GM21381 (cell line): Measurements from ENCODE around the gene MVB12B.

ENCODE experiments used
- ATAC-seq: cut with Tn5 transposase; IDR thresholded peaks from one replicate; pipeline ENCODE4 v1.9.1; 2021; ENCODE audit warnings: mild to moderate bottlenecking, moderate library complexity; ENCODE audit not compliant: unreplicated experiment

MVB12B gene

DNA sequence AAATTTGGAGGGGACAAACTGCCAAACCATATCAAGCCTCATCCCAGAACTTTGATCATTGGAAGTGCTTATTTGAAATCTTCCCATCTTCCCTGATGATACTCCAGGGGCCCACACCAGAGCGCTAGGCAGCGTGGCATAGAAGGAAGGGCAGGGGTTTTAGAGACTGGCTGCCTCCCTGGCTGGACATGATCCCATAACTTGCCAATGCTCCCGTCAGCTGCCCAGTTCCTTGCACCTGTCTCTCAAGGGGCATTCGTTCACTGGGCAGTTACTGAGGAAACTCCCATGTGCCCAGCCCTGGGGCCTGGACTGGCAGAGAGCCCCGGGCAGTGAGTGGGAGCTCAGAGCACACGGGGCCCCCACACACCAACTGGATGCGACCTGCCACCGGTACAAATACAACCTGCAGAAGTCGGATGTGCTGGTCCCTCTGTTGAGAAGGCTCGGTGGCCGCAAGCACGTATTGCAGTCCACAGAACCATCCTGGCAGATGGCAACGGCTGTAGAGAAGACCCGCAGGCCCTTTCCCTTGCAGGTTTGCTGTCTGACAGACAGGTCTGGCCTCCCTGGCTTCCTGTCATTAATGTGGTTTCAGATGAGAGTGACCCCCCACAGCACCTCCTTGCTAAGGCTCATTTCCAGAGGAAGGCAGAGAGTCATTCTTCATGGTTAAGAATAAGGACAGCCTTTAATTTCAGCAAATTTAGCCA is 122.4 kb downstream of the MVB12B start:
- no peak for ATAC-seq

GRCh38 chr9:126449725-126450667 is 123.4 kb downstream of the MVB12B start:
- ATAC-seq, result no peak

GRCh38 chr9:126450668-126451205 is 124.1 kb downstream of the MVB12B start:
- ATAC-seq, result no peak

DNA sequence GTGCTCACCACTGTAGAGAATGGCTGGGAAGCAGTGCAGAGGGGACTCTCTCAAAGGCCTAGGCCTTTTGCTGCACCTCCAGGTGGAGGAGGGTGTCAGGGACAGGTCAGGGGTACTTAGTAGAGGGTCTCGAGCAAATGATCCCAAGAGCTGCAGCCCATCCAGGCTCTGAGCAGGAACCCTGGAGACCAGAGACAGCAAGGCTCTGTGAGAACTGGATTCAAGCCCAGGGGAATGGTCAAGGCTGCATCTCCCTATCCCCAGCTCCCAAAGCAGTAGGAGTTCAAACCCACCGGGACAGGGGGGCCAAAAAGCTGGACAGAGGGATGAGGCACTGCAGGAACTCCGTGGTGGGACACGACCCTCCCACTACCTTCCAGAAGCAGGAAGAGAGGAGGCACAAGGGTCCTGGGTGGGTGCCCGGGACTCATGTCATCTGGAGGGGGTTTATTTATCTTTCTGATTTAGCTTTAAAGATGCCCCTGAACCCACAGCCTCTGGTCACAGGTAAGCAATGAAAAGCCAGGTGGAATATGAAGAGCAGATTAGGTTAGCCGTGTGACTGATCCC is 124.8 kb downstream of the MVB12B start:
- ATAC-seq, result no peak

GRCh38 chr9:126452106-126452505 is 125.5 kb downstream of the MVB12B start:
- no peak for ATAC-seq

DNA sequence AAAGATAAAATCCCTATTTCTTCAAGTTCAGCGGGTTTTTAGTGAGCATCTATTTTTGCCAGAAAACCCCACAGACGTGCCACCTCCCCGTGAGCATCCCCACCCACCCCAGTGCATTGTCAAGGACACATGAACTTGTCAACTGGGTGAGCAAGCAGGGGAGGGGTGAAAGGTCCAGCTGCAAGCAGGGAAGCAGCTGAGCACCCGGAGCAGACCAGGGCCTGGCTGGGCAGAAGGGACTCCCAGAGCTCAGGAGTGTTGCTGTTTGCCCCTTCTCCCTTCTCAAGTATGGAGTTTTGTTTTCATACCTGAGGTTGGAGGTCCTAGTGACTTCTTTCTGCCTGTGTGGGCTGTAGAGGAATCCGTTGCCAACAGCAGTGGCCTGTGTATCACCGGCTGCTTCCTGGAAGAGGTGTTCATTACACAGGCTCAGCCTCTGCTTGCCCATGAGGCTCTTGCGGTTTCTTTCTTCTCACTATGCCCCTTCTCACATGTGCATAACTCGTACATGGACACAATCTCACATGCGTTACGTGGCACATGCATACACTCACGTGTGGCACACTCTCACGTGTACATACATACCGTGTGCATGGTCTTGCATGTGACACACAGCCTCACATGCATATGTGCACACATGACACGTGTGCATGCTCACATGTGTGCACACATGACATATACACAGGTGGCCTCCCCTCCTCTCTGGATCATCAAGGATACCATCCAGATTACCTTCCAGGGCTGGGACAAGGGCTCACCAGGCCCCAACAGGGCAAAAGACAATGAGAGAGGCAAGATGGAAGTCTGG is 126.7 kb downstream of the MVB12B start:
- no peak for ATAC-seq

GRCh38 chr9:126454215-126454614 is 127.6 kb downstream of the MVB12B start:
- ATAC-seq, result no peak

DNA sequence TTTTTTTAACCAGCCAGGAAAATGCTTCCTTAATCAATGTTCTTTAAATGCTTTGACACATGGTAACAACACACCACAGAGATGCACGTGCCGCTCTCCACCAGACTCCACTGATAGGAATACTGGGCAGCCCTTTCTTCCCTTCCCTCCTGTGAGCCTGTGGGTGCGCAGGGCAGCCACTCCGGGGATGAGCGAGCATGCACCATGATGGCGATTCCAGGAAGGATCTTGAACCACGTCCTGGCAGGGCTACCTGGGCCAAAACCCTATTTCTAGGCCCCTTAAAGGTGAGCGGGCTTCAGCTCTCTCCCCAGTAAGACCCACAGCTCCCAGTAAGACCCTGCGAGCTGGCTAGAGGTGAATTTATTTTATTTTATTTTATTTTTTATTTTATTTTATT is 128.2 kb downstream of the MVB12B start:
- ATAC-seq, result no peak

DNA sequence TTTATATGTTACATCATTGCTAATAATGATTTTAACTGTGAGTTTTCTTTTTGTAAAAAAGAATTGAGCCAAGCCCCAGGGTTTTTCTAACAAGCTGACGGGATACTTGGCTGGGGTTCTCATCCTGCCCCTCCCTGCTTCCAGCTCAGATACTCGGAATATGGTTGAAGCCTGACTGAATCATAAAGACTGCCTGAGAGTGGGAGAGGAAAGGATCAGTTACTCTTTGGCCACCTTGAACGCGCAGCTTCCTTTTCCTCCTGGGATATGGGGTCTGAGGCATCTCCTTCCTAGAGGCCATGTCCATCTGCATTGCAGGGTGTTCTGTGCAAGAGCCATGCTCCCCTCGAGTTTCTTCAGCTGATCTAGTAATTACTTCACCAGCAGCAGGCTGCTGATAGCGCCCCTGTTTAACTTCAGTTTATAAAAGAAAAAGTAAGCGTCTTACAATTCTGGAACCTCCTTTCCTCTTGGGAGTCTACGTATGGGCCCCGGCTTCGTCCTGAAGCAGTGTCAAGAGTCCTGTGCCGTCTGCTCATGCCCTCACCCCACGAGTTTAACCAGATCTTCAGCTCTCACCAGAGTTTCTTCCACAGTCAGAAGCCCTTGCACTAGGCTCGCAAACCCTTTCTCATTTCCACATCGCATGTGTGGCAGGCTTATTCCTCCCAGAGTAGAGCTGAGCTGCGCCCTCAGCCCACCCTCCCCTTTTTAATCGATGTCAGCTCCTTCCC is 130.0 kb downstream of the MVB12B start:
- no peak for ATAC-seq

DNA sequence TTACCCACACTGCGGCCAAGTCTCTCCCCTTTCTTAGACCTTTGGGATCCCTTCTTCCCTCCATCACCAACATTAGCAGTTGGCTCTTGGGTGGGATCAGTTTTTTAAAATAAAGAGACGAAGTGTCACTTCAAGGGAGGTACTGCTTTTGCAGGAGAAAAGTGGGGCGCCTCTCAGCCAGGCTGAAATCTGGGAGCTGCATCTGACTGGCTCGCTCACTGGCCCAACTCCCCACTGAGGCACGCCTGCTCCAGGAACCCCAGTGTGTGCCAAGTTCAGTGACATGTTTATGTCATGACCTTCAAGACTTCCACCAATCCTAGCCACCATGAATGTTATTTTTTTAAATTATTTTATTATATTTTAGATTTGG is 130.5 kb downstream of the MVB12B start:
- no peak for ATAC-seq

DNA sequence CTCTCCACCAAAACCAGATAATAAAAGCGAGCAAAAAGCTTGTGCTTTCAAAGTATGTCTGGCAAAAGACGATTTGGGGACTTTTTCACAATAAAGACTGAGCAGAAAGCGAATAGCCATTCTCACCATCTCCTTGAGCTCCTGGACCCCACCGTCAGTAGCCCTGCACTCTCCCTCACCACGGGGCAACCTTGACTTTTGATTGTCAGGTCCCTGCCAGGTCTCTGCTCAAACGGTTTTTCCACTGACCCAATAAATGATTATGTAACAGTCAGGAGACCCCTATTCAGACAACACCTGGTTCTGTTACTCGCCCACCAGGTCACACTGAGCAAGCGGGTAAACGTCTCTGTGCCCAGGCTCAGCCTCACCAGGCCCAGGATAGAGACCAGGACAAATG is 131.3 kb downstream of the MVB12B start:
- no peak for ATAC-seq

GRCh38 chr9:126459126-126459525 is 132.5 kb downstream of the MVB12B start:
- ATAC-seq, result no peak

DNA sequence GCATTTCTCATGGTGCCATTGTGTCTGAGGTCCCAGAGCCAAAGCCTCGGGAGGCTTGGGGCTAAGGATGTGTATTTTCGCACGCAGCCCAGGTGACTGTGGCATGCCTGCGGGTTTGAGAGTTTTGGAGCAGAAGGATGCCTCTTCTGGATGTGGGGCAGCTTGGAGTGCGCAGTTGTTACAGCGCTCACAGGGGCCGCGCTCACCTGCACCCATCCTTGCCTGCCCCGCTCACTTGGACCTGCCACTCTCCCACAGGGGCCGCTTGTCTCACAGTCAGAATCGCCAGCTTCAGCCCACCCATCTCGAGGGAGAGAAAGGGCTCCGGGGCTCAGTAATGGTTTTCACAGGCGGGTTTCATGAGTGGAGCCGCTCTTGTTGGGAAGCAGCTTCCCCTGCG is 132.9 kb downstream of the MVB12B start:
- no peak for ATAC-seq

- ATAC-seq, result no peak
These were observed 133.6 kb downstream of the MVB12B start for GRCh38 chr9:126459965-126460843.

GRCh38 chr9:126461029-126461428 is 134.4 kb downstream of the MVB12B start:
- ATAC-seq, result no peak

- ATAC-seq, result no peak
These were observed 135.0 kb downstream of the MVB12B start for GRCh38 chr9:126461608-126462007.

GRCh38 chr9:126462617-126463016 is 136.0 kb downstream of the MVB12B start:
- no peak for ATAC-seq

GRCh38 chr9:126463426-126463825 is 136.8 kb downstream of the MVB12B start:
- no peak for ATAC-seq
